ENCODE data around the gene SERPING1.
"Not testable (repeated sequence)": the region's sequence is repeated elsewhere in the genome, so short reads cannot be mapped to it uniquely, and the experiment has no call there.

The SERPING1 gene

GRCh38 chr11:57652230-57652629, 54.7 kb downstream of the SERPING1 start:
- DNase-seq (ENCODE audit: low read depth in 2 of 2, low spot score in 1 of 2) = not testable (repeated sequence)

GRCh38 chr11:57652662-57653061, 55.2 kb downstream of the SERPING1 start:
- DNase-seq (ENCODE audit: low read depth in 2 of 2, low spot score in 1 of 2) = no peak

GRCh38 chr11:57653163-57653562, 55.7 kb downstream of the SERPING1 start:
- DNase-seq (ENCODE audit: low read depth in 2 of 2, low spot score in 1 of 2) = no peak

- DNase-seq (ENCODE audit: low read depth in 2 of 2, low spot score in 1 of 2) = no peak
These were observed 59.4 kb downstream of the SERPING1 start for GRCh38 chr11:57656885-57657193.

- DNase-seq (ENCODE audit: low read depth in 2 of 2, low spot score in 1 of 2) = peak; percentile 96 to 97
These were observed 59.9 kb downstream of the SERPING1 start, which contains the start of gene CLP1 for GRCh38 chr11:57657194-57658022. CLP1 (plus strand) TSS chr11:57657762; CDS start chr11:57659477, 1,715 bp downstream.

- no peak for DNase-seq (ENCODE audit: low read depth in 2 of 2, low spot score in 1 of 2)
These were observed 60.5 kb downstream of the SERPING1 start for GRCh38 chr11:57658023-57658361.

GRCh38 chr11:57659669-57660068, 62.2 kb downstream of the SERPING1 start:
- DNase-seq (ENCODE audit: low read depth in 2 of 2, low spot score in 1 of 2) = no peak

- DNase-seq (ENCODE audit: low read depth in 2 of 2, low spot score in 1 of 2) = no peak
These were observed 65.4 kb downstream of the SERPING1 start for GRCh38 chr11:57662893-57663292.

- DNase-seq (ENCODE audit: low read depth in 2 of 2, low spot score in 1 of 2) = no peak
These were observed 66.5 kb downstream of the SERPING1 start for GRCh38 chr11:57663975-57664374.
